T-helper 2 cell treated with Interferon-gamma antibody and Interleukin-4, amounts not matched to agents 5 μg/mL and 100 μg/mL, for 36 hours (primary cell): ENCODE results near the gene PTPRCAP.
A peak's percentile ranks its signal among the peaks of the same experiment; 100 is the strongest.

ENCODE experiments used
- DNase-seq: peaks from one replicate; pipeline ENCODE4 v3.0.0; 2021; ENCODE audit warnings: low spot score
- H3K27ac Mint-ChIP-seq: one replicate; pipeline ENCODE4 v1.8.0; 2021; ENCODE audit warnings: mild to moderate bottlenecking, mixed read lengths
- H3K27me3 Mint-ChIP-seq: one replicate; pipeline ENCODE4 v1.8.0; 2021; ENCODE audit warnings: low read depth, mixed read lengths
- H3K36me3 Mint-ChIP-seq: one replicate; pipeline ENCODE4 v1.8.0; 2021; ENCODE audit warnings: low read depth, mixed read lengths
- H3K4me1 Mint-ChIP-seq: one replicate; pipeline ENCODE4 v1.8.0; 2021; ENCODE audit warnings: low read depth, mixed read lengths
- H3K4me3 Mint-ChIP-seq: one replicate; pipeline ENCODE4 v1.8.0; 2022; ENCODE audit warnings: mild to moderate bottlenecking, moderate library complexity, mixed read lengths
- H3K9me3 Mint-ChIP-seq: one replicate; pipeline ENCODE4 v1.8.0; 2021; ENCODE audit warnings: mixed read lengths

Gene PTPRCAP

GRCh38 chr11:67419325-67420049 lies 18.0 kb downstream of the PTPRCAP start:
- Mint-ChIP-seq H3K4me3 (peak overlapping the region; percentile 74), H3K27me3 (peaks cover 10% of the 10 kb centered on the region), H3K4me1 (peaks cover 32% of the 10 kb centered on the region), H3K27ac (peak overlapping the region; percentile 70), H3K9me3 (no peaks in the 10 kb centered on the region), H3K36me3 (no peaks in the 10 kb centered on the region)
- no peak for DNase-seq

- Mint-ChIP-seq H3K9me3 (no peaks in the 10 kb centered on the region), H3K36me3 (no peaks in the 10 kb centered on the region), H3K4me1 (peaks cover 32% of the 10 kb centered on the region), H3K27ac (no peak overlapping the region), H3K4me3 (no peak overlapping the region), H3K27me3 (peaks cover 10% of the 10 kb centered on the region)
- no peak for DNase-seq
Measured at GRCh38 chr11:67418476-67419281, 18.8 kb downstream of the PTPRCAP start.

GRCh38 chr11:67417425-67417824 lies 20.1 kb downstream of the PTPRCAP start:
- Mint-ChIP-seq H3K27me3 (peaks cover 13% of the 10 kb centered on the region), H3K9me3 (no peaks in the 10 kb centered on the region), H3K4me3 (no peak overlapping the region), H3K36me3 (peaks cover 3% of the 10 kb centered on the region), H3K4me1 (peaks cover 37% of the 10 kb centered on the region), H3K27ac (no peak overlapping the region)
- no peak for DNase-seq

- Mint-ChIP-seq H3K4me3 (peak overlapping the region; percentile 58), H3K27me3 (peaks cover 13% of the 10 kb centered on the region), H3K36me3 (peaks cover 5% of the 10 kb centered on the region), H3K27ac (peak overlapping the region; percentile 64), H3K4me1 (peaks cover 40% of the 10 kb centered on the region), H3K9me3 (no peaks in the 10 kb centered on the region)
- no peak for DNase-seq
Measured at GRCh38 chr11:67416416-67417335, 20.8 kb downstream of the PTPRCAP start.

- H3K4me1 Mint-ChIP-seq, result peaks cover 41% of the 10 kb centered on the region
- no peak for DNase-seq
Measured at GRCh38 chr11:67415501-67416304, 21.8 kb downstream of the PTPRCAP start, which contains the start of gene CARNS1. Gene CARNS1 (plus strand): TSS chr11:67415678. CDS start chr11:67416200, 522 bp downstream.

GRCh38 chr11:67413266-67413849 lies 24.1 kb downstream of the PTPRCAP start:
- H3K36me3 Mint-ChIP-seq, result peaks cover 22% of the 10 kb centered on the region
- no peaks in the 10 kb centered on the region for H3K9me3 Mint-ChIP-seq
- H3K27ac Mint-ChIP-seq, result peak overlapping the region; percentile 17
- peaks cover 49% of the 10 kb centered on the region for H3K4me1 Mint-ChIP-seq
- peak overlapping the region; percentile 10 for H3K4me3 Mint-ChIP-seq
- no peak for DNase-seq
- H3K27me3 Mint-ChIP-seq, result peaks cover 13% of the 10 kb centered on the region

More at GRCh38 chr11:67415501-67416304, 21.8 kb downstream of the PTPRCAP start, which contains the start of gene CARNS1:
- H3K9me3 Mint-ChIP-seq, result no peaks in the 10 kb centered on the region
- H3K27me3 Mint-ChIP-seq, result peaks cover 13% of the 10 kb centered on the region
- peaks cover 8% of the 10 kb centered on the region for H3K36me3 Mint-ChIP-seq
- no peak within 1 kb of the TSS for H3K27ac Mint-ChIP-seq
- H3K4me3 Mint-ChIP-seq, result peak within 1 kb of the TSS; percentile 40

- peaks cover 29% of the 10 kb centered on the region for H3K36me3 Mint-ChIP-seq
- peaks cover 13% of the 10 kb centered on the region for H3K27me3 Mint-ChIP-seq
- no peak overlapping the region for H3K27ac Mint-ChIP-seq
- no peaks in the 10 kb centered on the region for H3K9me3 Mint-ChIP-seq
- H3K4me1 Mint-ChIP-seq, result peaks cover 52% of the 10 kb centered on the region
- no peak for DNase-seq
- no peak overlapping the region for H3K4me3 Mint-ChIP-seq
Measured at GRCh38 chr11:67412495-67413179, 24.8 kb downstream of the PTPRCAP start.

- peaks cover 13% of the 10 kb centered on the region for H3K27me3 Mint-ChIP-seq
- H3K27ac Mint-ChIP-seq, result peak overlapping the region; percentile 26
- H3K9me3 Mint-ChIP-seq, result no peaks in the 10 kb centered on the region
- H3K36me3 Mint-ChIP-seq, result peaks cover 37% of the 10 kb centered on the region
- H3K4me3 Mint-ChIP-seq, result no peak overlapping the region
- peaks cover 53% of the 10 kb centered on the region for H3K4me1 Mint-ChIP-seq
- no peak for DNase-seq
Measured at GRCh38 chr11:67411785-67412152, 25.7 kb downstream of the PTPRCAP start.

- Mint-ChIP-seq H3K36me3 (peaks cover 41% of the 10 kb centered on the region), H3K27ac (peak overlapping the region; percentile 60), H3K9me3 (no peaks in the 10 kb centered on the region), H3K27me3 (peaks cover 7% of the 10 kb centered on the region), H3K4me3 (peak overlapping the region; percentile 46), H3K4me1 (peaks cover 50% of the 10 kb centered on the region)
- no peak for DNase-seq
Measured at GRCh38 chr11:67410984-67411784, 26.3 kb downstream of the PTPRCAP start.

GRCh38 chr11:67410369-67410831 lies 27.1 kb downstream of the PTPRCAP start:
- Mint-ChIP-seq H3K36me3 (peaks cover 48% of the 10 kb centered on the region), H3K4me3 (peak overlapping the region; percentile 94)
- DNase-seq, result no peak

GRCh38 chr11:67409781-67410368 lies 27.6 kb downstream of the PTPRCAP start:
- no peaks in the 10 kb centered on the region for H3K9me3 Mint-ChIP-seq
- peaks cover 4% of the 10 kb centered on the region for H3K27me3 Mint-ChIP-seq
- peak overlapping the region; percentile 94 for H3K4me3 Mint-ChIP-seq
- H3K36me3 Mint-ChIP-seq, result peaks cover 53% of the 10 kb centered on the region
- DNase-seq, result no peak
- peak overlapping the region; percentile 82 for H3K27ac Mint-ChIP-seq
- peaks cover 56% of the 10 kb centered on the region for H3K4me1 Mint-ChIP-seq

More at GRCh38 chr11:67410369-67410831, 27.1 kb downstream of the PTPRCAP start:
- Mint-ChIP-seq H3K27me3 (peaks cover 4% of the 10 kb centered on the region), H3K27ac (peak overlapping the region; percentile 82), H3K4me1 (peaks cover 53% of the 10 kb centered on the region), H3K9me3 (no peaks in the 10 kb centered on the region)
